ENCODE results near the gene LILRA1.
A peak's percentile ranks its signal among the peaks of the same experiment; 100 is the strongest.
"Not testable (repeated sequence)": the region's sequence is repeated elsewhere in the genome, so short reads cannot be mapped to it uniquely, and the experiment has no call there.

Gene LILRA1

GRCh38 chr19:54578268-54578667 is 15.2 kb upstream of the LILRA1 start:
- not testable (repeated sequence) for DNase-seq

- no peak for DNase-seq
These were observed 7.0 kb upstream of the LILRA1 start for GRCh38 chr19:54586397-54586796.

GRCh38 chr19:54587026-54587425 is 6.4 kb upstream of the LILRA1 start:
- DNase-seq = no peak

GRCh38 chr19:54593931-54594626 is 647 bp downstream of the LILRA1 start:
- peak; percentile 63 for DNase-seq

- DNase-seq = no peak
These were observed 1.3 kb downstream of the LILRA1 start for GRCh38 chr19:54594737-54595136.

- not testable (repeated sequence) for DNase-seq
These were observed 2.4 kb downstream of the LILRA1 start for GRCh38 chr19:54595680-54596436.

GRCh38 chr19:54600212-54600611 is 6.8 kb downstream of the LILRA1 start:
- peak; percentile 22 for DNase-seq

GRCh38 chr19:54606230-54606629 is 12.8 kb downstream of the LILRA1 start:
- peak; percentile 89 for DNase-seq

GRCh38 chr19:54606891-54607784 is 13.7 kb downstream of the LILRA1 start:
- peak; percentile 82 for DNase-seq

- DNase-seq = no peak
These were observed 14.3 kb downstream of the LILRA1 start for GRCh38 chr19:54607785-54608150.

GRCh38 chr19:54608205-54608604 is 14.8 kb downstream of the LILRA1 start:
- DNase-seq = no peak

- DNase-seq = peak; percentile 65
These were observed 15.4 kb downstream of the LILRA1 start for GRCh38 chr19:54608792-54609191.

GRCh38 chr19:54609356-54609791 is 15.9 kb downstream of the LILRA1 start:
- no peak for DNase-seq

GRCh38 chr19:54612428-54612827 is 19.0 kb downstream of the LILRA1 start:
- DNase-seq = peak; percentile 73

- DNase-seq = no peak
These were observed 21.3 kb downstream of the LILRA1 start for GRCh38 chr19:54614726-54615125.

GRCh38 chr19:54616057-54616456 is 22.6 kb downstream of the LILRA1 start:
- DNase-seq = no peak

GRCh38 chr19:54616821-54617560 is 23.6 kb downstream of the LILRA1 start:
- DNase-seq = peak; percentile 32

- no peak for DNase-seq
These were observed 27.0 kb downstream of the LILRA1 start for GRCh38 chr19:54620464-54620863.

GRCh38 chr19:54622431-54622830 is 29.0 kb downstream of the LILRA1 start:
- no peak for DNase-seq

- DNase-seq = not testable (repeated sequence)
These were observed 30.8 kb downstream of the LILRA1 start for GRCh38 chr19:54624234-54624633.

- DNase-seq = not testable (repeated sequence)
These were observed 31.7 kb downstream of the LILRA1 start for GRCh38 chr19:54624934-54625730.

GRCh38 chr19:54626757-54627156 is 33.3 kb downstream of the LILRA1 start:
- DNase-seq = no peak
